Measurements from ENCODE around the gene NHSL1.

- no peak for TF ChIP-seq CTCF (IDR thresholded peaks at IDR 0.05; ENCODE audit: low read length)
- TF ChIP-seq EZH2 (optimal IDR thresholded peaks at IDR 0.05; ENCODE audit: low read depth, low read length): no peak
- TF ChIP-seq EZH2phosphoT487 (IDR thresholded peaks at IDR 0.05; ENCODE audit: low read length): no peak
Measured at GRCh38 chr6:138500045-138500665, 861 bp upstream of the NHSL1 start.

Measured in MM.1S (cell line).